ENCODE data around the gene PYGM.

The PYGM gene

GRCh38 chr11:64762674-64763525, 3.1 kb upstream of the PYGM start:
- H3K9me3 ChIP-seq (replicated peaks in 1 of 11): no peaks in the 10 kb centered on the region
- peak overlapping the region; percentile 63 to 91 (median 86) for H3K4me2 ChIP-seq
- H3K9ac ChIP-seq: peak overlapping the region; percentile 50 to 72 (median 67); a peak in 21 of 22 replicates
- peak overlapping the region; percentile 7 to 82 (median 68); a peak in 20 of 22 replicates for H3K27ac ChIP-seq
- no peaks in the 10 kb centered on the region for H3K27me3 ChIP-seq
- peaks cover 52 to 67% (median 61%) of the 10 kb centered on the region in 11 experiments for H3K36me3 ChIP-seq
- H3K4me3 ChIP-seq: peak overlapping the region in 2 of 10 experiments; percentile 21 to 44; a peak in 4 of 20 replicates
- H4K20me1 ChIP-seq: peaks cover 71 to 87% (median 84%) of the 10 kb centered on the region in 11 experiments
- no peak for TF ChIP-seq Cebpa-rat (IDR thresholded peaks at IDR 0.05)
- H3K4me1 ChIP-seq: peaks cover 77 to 93% (median 86%) of the 10 kb centered on the region in 10 experiments

- Histone ChIP-seq H4K20me1 (peaks cover 64 to 81% (median 78%) of the 10 kb centered on the region in 11 experiments), H3K4me2 (peak overlapping the region; percentile 63 to 91 (median 86); a peak in 21 of 22 replicates), H3K36me3 (peaks cover 46 to 60% (median 54%) of the 10 kb centered on the region in 11 experiments), H3K27me3 (no peaks in the 10 kb centered on the region), H3K9me3 (replicated peaks in 1 of 11) (no peaks in the 10 kb centered on the region), H3K4me3 (no peak overlapping the region), H3K4me1 (peaks cover 71 to 87% (median 80%) of the 10 kb centered on the region in 10 experiments), H3K27ac (peak overlapping the region in 8 of 11 experiments; percentile 42 to 82 (median 73); a peak in 15 of 22 replicates), H3K9ac (peak overlapping the region in 7 of 11 experiments; percentile 60 to 72 (median 67); a peak in 12 of 22 replicates)
- no peak for TF ChIP-seq Cebpa-rat (IDR thresholded peaks at IDR 0.05)
These were observed 2.5 kb upstream of the PYGM start for GRCh38 chr11:64762277-64762673.

DNA sequence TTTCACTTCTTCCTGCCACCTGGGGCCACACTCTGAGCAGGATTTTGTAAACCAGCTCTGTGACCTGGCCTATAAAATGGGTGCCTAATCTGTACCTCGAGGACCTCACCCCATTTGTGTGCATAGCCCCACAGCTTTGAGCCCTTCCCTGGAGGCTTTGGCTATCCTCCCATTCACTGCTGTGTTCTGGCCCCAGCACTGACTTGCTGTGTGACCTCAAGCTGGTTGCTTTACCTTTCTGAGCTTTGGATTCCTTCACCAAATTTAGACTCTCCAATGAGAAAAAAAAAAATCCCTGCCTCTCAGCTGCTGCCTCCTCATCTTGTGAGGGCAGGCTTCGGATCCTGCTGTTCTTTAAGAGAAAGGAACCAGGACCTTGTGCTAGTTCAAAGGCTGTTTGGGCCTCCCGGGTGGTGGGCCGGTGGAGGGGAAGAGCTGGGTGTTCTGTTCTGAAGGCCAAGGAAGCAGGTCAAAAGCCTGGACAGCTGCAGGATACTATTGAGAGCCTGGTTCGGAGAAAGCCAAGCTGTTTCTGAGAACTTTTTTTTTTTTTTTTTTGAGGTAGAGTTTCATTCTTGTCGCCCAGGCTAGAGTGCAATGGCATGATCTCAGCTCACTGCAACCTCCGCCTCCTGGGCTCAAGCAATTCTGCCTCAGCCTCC, 1.1 kb upstream of the PYGM start:
- H3K4me3 ChIP-seq: no peak overlapping the region
- H3K9me3 ChIP-seq (replicated peaks in 1 of 11): no peaks in the 10 kb centered on the region
- peak overlapping the region in 7 of 11 experiments; percentile 23 to 75 (median 41); a peak in 9 of 22 replicates for H3K27ac ChIP-seq
- no peaks in the 10 kb centered on the region for H3K27me3 ChIP-seq
- H3K4me2 ChIP-seq: peak overlapping the region in 9 of 11 experiments; percentile 53 to 91 (median 71); a peak in 18 of 22 replicates
- peaks cover 64 to 85% (median 78%) of the 10 kb centered on the region in 10 experiments for H3K4me1 ChIP-seq
- TF ChIP-seq Cebpa-rat (IDR thresholded peaks at IDR 0.05): no peak
- H3K36me3 ChIP-seq: peaks cover 34 to 47% (median 42%) of the 10 kb centered on the region in 11 experiments
- peak overlapping the region in 7 of 11 experiments; percentile 10 to 67 (median 42); a peak in 12 of 22 replicates for H3K9ac ChIP-seq
- H4K20me1 ChIP-seq: peaks cover 52 to 68% (median 66%) of the 10 kb centered on the region in 11 experiments

GRCh38 chr11:64759131-64759721, 548 bp downstream of the PYGM start:
- peak overlapping the region in 8 of 11 experiments; percentile 16 to 67 (median 45); a peak in 10 of 22 replicates for H3K9ac ChIP-seq
- H3K36me3 ChIP-seq: peaks cover 18 to 31% (median 26%) of the 10 kb centered on the region in 11 experiments
- no peaks in the 10 kb centered on the region for H3K27me3 ChIP-seq
- H3K9me3 ChIP-seq (replicated peaks in 1 of 11): no peaks in the 10 kb centered on the region
- peaks cover 36 to 51% (median 50%) of the 10 kb centered on the region in 11 experiments for H4K20me1 ChIP-seq
- H3K4me3 ChIP-seq: no peak overlapping the region
- H3K4me1 ChIP-seq: peaks cover 47 to 79% (median 67%) of the 10 kb centered on the region in 10 experiments
- H3K27ac ChIP-seq: peak overlapping the region in 6 of 11 experiments; percentile 34 to 75 (median 45); a peak in 10 of 22 replicates
- peak overlapping the region in 10 of 11 experiments; percentile 32 to 91 (median 70); a peak in 18 of 22 replicates for H3K4me2 ChIP-seq
- no peak for TF ChIP-seq Cebpa-rat (IDR thresholded peaks at IDR 0.05)

DNA sequence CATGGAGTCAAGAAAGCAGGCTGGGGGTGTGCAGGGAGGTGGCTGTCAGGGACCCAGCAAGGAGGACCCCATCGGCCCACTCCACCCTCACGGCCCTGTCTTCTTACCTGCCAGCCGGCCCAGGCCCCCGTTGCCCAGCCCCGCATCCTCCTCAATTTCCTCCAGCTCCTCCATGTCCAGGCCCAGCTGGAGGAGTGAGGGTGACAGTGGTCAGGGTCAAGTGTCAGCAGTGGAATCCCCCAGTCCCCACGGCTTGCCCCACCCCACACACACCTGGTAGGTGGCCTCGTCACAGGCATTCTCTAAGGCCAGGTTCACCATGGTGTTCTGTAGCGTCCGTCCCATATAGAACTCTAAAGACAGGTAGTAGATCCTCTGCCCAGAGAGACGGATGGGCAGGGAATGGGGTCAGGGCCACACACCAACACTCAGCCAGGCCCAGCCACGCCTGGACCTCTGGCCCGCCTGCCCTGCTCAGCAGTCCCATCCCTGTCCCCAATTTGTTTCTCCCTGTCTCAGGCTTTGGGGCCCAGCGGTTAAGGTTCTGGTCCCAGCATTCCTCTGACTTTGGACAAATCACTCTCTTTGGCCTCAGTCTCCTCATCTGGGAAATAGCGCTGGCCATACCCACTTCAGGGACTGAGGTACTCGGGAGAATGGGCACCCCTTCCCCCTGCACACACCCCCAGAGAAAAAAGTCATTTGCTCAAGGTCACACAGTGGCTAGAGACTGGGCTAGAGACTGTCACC, 1.3 kb downstream of the PYGM start:
- Histone ChIP-seq H3K27me3 (no peaks in the 10 kb centered on the region), H3K9ac (0 out of 22 replicates have a peak overlapping the region, but pooled peaks of 1 of the 11 experiments have one; percentile 3), H3K9me3 (replicated peaks in 1 of 11) (no peaks in the 10 kb centered on the region), H3K4me3 (no peak overlapping the region), H4K20me1 (peaks cover 29 to 44% (median 43%) of the 10 kb centered on the region in 11 experiments), H3K4me1 (peaks cover 40 to 72% (median 59%) of the 10 kb centered on the region in 10 experiments), H3K36me3 (peaks cover 10 to 23% (median 19%) of the 10 kb centered on the region in 11 experiments; a peak in 21 of 22 replicates), H3K4me2 (peak overlapping the region in 1 of 11 experiments; percentile 90; a peak in 2 of 22 replicates), H3K27ac (no peak overlapping the region)
- no peak for TF ChIP-seq Cebpa-rat (IDR thresholded peaks at IDR 0.05)

GRCh38 chr11:64757549-64758329, 2.0 kb downstream of the PYGM start:
- H4K20me1 ChIP-seq: peaks cover 21 to 36% (median 35%) of the 10 kb centered on the region in 11 experiments
- H3K4me3 ChIP-seq: no peak overlapping the region
- no peak overlapping the region for H3K27ac ChIP-seq
- no peaks in the 10 kb centered on the region for H3K9me3 ChIP-seq (replicated peaks in 1 of 11)
- H3K36me3 ChIP-seq: peaks cover 6 to 16% (median 11%) of the 10 kb centered on the region in 11 experiments; a peak in 20 of 22 replicates
- no peak overlapping the region for H3K4me2 ChIP-seq
- no peak for TF ChIP-seq Cebpa-rat (IDR thresholded peaks at IDR 0.05)
- H3K9ac ChIP-seq: 0 out of 22 replicates have a peak overlapping the region, but pooled peaks of 1 of the 11 experiments have one; percentile 44
- H3K27me3 ChIP-seq: no peaks in the 10 kb centered on the region
- peaks cover 33 to 69% (median 56%) of the 10 kb centered on the region in 10 experiments for H3K4me1 ChIP-seq
